Stomach (tissue), 4 donors: ENCODE data around the gene TBC1D10A.

Experiments
- EP300 ChIP-seq: sonication (generic); formaldehyde crosslinking; IDR thresholded peaks from one replicate; pipeline ENCODE4 v1.6.1; 2017; ENCODE audit warnings: antibody characterized with exemption
- TF ChIP-seq, protein P1 (sequence below), 7 experiments: fragments of 450-650 bp in 4 of 7; fragments of 200-600 bp in 3 of 7; sonication (generic) in 3 of 7; IDR thresholded peaks; one replicate each; pipeline ENCODE4 v1.5.1; 2016 to 2019; ENCODE audit warnings: antibody characterized with exemption in 7 of 7, control low read depth in 2 of 7, mild to moderate bottlenecking in 1 of 7

DNA sequence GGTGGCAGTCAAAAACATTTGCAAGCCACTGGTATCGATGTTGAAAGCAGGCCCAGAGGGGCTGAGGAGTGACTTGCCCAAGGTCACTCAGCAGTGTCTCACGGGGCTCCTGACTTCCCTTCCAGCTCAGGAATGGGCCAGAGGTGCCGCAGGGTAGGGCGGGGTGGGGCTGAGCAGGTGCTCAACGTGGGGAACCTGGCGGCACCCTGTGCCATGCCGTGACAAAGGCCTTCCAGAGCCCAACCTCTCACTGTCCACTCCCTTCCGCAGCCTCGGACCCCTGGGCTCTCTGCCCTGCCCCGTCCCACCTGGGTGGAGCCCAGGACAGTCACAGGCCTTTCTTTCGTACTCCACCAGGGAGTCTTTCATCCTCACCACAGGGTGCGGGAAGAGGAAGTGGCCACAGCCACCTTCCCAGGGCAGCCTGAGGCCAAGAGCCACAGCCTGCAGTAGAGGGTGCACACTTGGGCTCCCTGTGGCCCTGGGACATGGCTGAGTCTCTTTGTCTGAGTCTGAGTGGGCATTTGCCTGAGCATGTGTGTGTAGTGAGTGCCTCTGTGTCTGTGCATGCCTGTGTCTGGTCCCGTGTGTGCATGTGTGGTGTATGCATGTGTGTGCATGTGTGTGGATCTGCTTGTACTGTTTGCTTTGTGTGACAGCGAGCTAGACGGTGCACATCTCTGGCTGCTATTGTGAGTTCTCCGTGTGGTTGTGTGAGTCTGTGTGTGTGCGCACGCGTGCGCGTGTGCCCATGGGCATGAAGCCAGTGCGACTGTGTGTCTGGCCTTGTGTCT, 74.1 kb downstream of the TBC1D10A start:
- TF ChIP-seq, protein P1, sequence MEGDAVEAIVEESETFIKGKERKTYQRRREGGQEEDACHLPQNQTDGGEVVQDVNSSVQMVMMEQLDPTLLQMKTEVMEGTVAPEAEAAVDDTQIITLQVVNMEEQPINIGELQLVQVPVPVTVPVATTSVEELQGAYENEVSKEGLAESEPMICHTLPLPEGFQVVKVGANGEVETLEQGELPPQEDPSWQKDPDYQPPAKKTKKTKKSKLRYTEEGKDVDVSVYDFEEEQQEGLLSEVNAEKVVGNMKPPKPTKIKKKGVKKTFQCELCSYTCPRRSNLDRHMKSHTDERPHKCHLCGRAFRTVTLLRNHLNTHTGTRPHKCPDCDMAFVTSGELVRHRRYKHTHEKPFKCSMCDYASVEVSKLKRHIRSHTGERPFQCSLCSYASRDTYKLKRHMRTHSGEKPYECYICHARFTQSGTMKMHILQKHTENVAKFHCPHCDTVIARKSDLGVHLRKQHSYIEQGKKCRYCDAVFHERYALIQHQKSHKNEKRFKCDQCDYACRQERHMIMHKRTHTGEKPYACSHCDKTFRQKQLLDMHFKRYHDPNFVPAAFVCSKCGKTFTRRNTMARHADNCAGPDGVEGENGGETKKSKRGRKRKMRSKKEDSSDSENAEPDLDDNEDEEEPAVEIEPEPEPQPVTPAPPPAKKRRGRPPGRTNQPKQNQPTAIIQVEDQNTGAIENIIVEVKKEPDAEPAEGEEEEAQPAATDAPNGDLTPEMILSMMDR (IDR thresholded peaks at IDR 0.05) = no peak
- no peak for TF ChIP-seq EP300
